Measurements from ENCODE around the gene TEX2. TPM values are rescaled to one million over a fixed set of nuclear protein-coding genes. Genes with fewer than 3 reads are reported as not detected.

The TEX2 gene
- polyA plus RNA-seq, 1 of the 3 experiments (the other 2 are of a cell fraction) = 24.0 TPM

- ChIA-PET CTCF (interaction anchor here (1.0 to 2.4 kb wide), 6 partner anchors 11 to 137 kb away, joined by 3 to 8 read pairs (median 4); no protein-coding TSS in a partner anchor), POLR2A (interaction anchor here (2.7 kb wide), 1 partner anchor 9 kb away, joined by 9 read pairs; no protein-coding TSS in a partner anchor)
- Histone ChIP-seq H3K9me3 (no peaks in the 10 kb centered on the region), H3K27me3 (ENCODE audit: insufficient read depth) (no peaks in the 10 kb centered on the region), H3K4me3 (ENCODE audit: low read depth in 2 of 2, low read length in 1 of 2) (no peak overlapping the region), H3K9ac (no peak overlapping the region), H3K79me2 (ENCODE audit: insufficient read depth) (no peaks in the 10 kb centered on the region), H3K4me2 (no peak overlapping the region), H3K36me3 (replicated peaks in 1 of 2; ENCODE audit: control insufficient read depth in 1 of 2, insufficient read depth in 2 of 2, low read length in 1 of 2) (peaks cover 21 to 89% of the 10 kb centered on the region in 2 experiments), H3K4me1 (ENCODE audit: control insufficient read depth in 1 of 2, insufficient read depth in 2 of 2, low read depth in 1 of 2, low read length in 1 of 2) (peaks cover 0 to 51% of the 10 kb centered on the region in 2 experiments; a peak in 2 of 4 replicates), H2AFZ (ENCODE audit: low read depth) (no peak overlapping the region), H3K9me2 (no peaks in the 10 kb centered on the region), H3F3A (replicated peaks; ENCODE audit: insufficient read depth) (peaks cover 13% of the 10 kb centered on the region), H4K20me1 (ENCODE audit: insufficient read depth) (no peaks in the 10 kb centered on the region), H3K27ac (ENCODE audit: low read depth in 2 of 2, low read length in 1 of 2) (no peak overlapping the region; a peak in 1 of 4 replicates)
- TF ChIP-seq FOXM1 (IDR thresholded peaks at IDR 0.05; ENCODE audit: low read depth) = no peak
- no peak for TF ChIP-seq EZH2phosphoT487 (IDR thresholded peaks at IDR 0.05; ENCODE audit: borderline replicate concordance, low read depth)
- no peak for TF ChIP-seq POLR2AphosphoS5 (IDR thresholded peaks at IDR 0.05; ENCODE audit: low read depth, low read length)
- TF ChIP-seq FOXJ3 (CRISPR knock-in tag; IDR thresholded peaks at IDR 0.05) = no peak
- no peak for TF ChIP-seq NRF1 (IDR thresholded peaks at IDR 0.05; ENCODE audit: low read depth, low read length)
- TF ChIP-seq GATA2 (CRISPR knock-in tag; IDR thresholded peaks at IDR 0.05) = no peak
- no peak for DNase-seq
- WGBS (ENCODE audit: low lambda C conversion rate) = 97% methylated on average over 7 of the region's 7 CpGs
Measured at GRCh38 chr17:64155129-64155528, 107.9 kb downstream of the TEX2 start.

- ChIA-PET CTCF (interaction anchor here (1.0 to 2.4 kb wide), 9 partner anchors 12 to 137 kb away, joined by 3 to 8 read pairs (median 3); no protein-coding TSS in a partner anchor), POLR2A (interaction anchor here (2.7 kb wide), 1 partner anchor 9 kb away, joined by 9 read pairs; no protein-coding TSS in a partner anchor)
- Histone ChIP-seq H3K9ac (no peak overlapping the region), H3K9me3 (no peaks in the 10 kb centered on the region), H3F3A (replicated peaks; ENCODE audit: insufficient read depth) (peaks cover 13% of the 10 kb centered on the region), H4K20me1 (ENCODE audit: insufficient read depth) (no peaks in the 10 kb centered on the region), H3K36me3 (replicated peaks in 1 of 2; ENCODE audit: control insufficient read depth in 1 of 2, insufficient read depth in 2 of 2, low read length in 1 of 2) (peaks cover 21 to 89% of the 10 kb centered on the region in 2 experiments), H2AFZ (ENCODE audit: low read depth) (no peak overlapping the region), H3K27me3 (ENCODE audit: insufficient read depth) (no peaks in the 10 kb centered on the region), H3K79me2 (ENCODE audit: insufficient read depth) (no peaks in the 10 kb centered on the region), H3K9me2 (no peaks in the 10 kb centered on the region), H3K4me1 (ENCODE audit: control insufficient read depth in 1 of 2, insufficient read depth in 2 of 2, low read depth in 1 of 2, low read length in 1 of 2) (peaks cover 0 to 49% of the 10 kb centered on the region in 2 experiments; a peak in 2 of 4 replicates), H3K4me2 (no peak overlapping the region), H3K4me3 (ENCODE audit: low read depth in 2 of 2, low read length in 1 of 2) (no peak overlapping the region), H3K27ac (ENCODE audit: low read depth in 2 of 2, low read length in 1 of 2) (no peak overlapping the region; a peak in 1 of 4 replicates)
- no peak for DNase-seq
- 91% methylated on average over 8 of the region's 9 CpGs for WGBS (ENCODE audit: low lambda C conversion rate)
- TF ChIP-seq MAX (IDR thresholded peaks at IDR 0.05; ENCODE audit: low read depth) (no peak), PBX3 (IDR thresholded peaks at IDR 0.05) (no peak), TAF1 (IDR thresholded peaks at IDR 0.05; ENCODE audit: borderline replicate concordance, low read depth, low read length) (no peak), RXRA (IDR thresholded peaks at IDR 0.05; ENCODE audit: borderline replicate concordance, low read depth) (no peak), CTCF (IDR thresholded peaks at IDR 0.05) (no peak), TEAD4 (IDR thresholded peaks at IDR 0.05; ENCODE audit: borderline replicate concordance, insufficient read depth) (no peak), SMC3 (IDR thresholded peaks at IDR 0.05; ENCODE audit: low read depth, low read length) (no peak)
Measured at GRCh38 chr17:64154717-64155116, 108.3 kb downstream of the TEX2 start.
